HepG2 (cell line): Measurements from ENCODE around the gene NFKB1. TPM values are rescaled to one million over a fixed set of nuclear protein-coding genes. Genes with fewer than 3 reads are reported as not detected.
A peak's percentile ranks its signal among the peaks of the same experiment; 100 is the strongest.

Source experiments
- AGO1 ChIP-seq: fragments of 200-400 bp; formaldehyde crosslinking; IDR thresholded peaks from 2 replicates; pipeline ENCODE4 v1.6.1; 2017; ENCODE audit warnings: mild to moderate bottlenecking, low read depth, low read length, moderate library complexity; ENCODE audit not compliant: poor library complexity, severe bottlenecking
- ATAD3A ChIP-seq: sonication (generic); formaldehyde crosslinking; IDR thresholded peaks from 2 replicates; pipeline ENCODE4 v1.4.0; 2020; ENCODE audit warnings: missing genetic modification reagents
- CEBPB ChIP-seq: IDR thresholded peaks from 2 replicates; pipeline ENCODE4 v1.6.1; 2011; ENCODE audit warnings: low read depth, low read length, improper control_type of control experiment, borderline replicate concordance
- DPF2 ChIP-seq: sonication (generic); formaldehyde crosslinking; IDR thresholded peaks from 2 replicates; pipeline ENCODE4 v1.4.0; 2020; ENCODE audit warnings: mild to moderate bottlenecking, low read depth, missing genetic modification reagents, borderline replicate concordance
- ELF3 ChIP-seq: IDR thresholded peaks from 2 replicates; pipeline ENCODE4 v1.6.1; 2016; ENCODE audit warnings: missing genetic modification reagents, missing compliant biosample characterization
- FOXA3 ChIP-seq: IDR thresholded peaks from 2 replicates; pipeline ENCODE4 v1.6.1; 2016; ENCODE audit warnings: missing genetic modification reagents, missing compliant biosample characterization
- FOXK2 ChIP-seq: fragments of 450-650 bp; IDR thresholded peaks from 2 replicates; pipeline ENCODE4 v1.6.1; 2016
- GATAD1 ChIP-seq: IDR thresholded peaks from 2 replicates; pipeline ENCODE4 v1.6.1; 2016; ENCODE audit warnings: missing genetic modification reagents, missing compliant biosample characterization
- GATAD2A ChIP-seq: IDR thresholded peaks from 2 replicates; pipeline ENCODE4 v1.6.1; 2016
- ISL2 ChIP-seq: sonication (generic); formaldehyde crosslinking; IDR thresholded peaks from 2 replicates; pipeline ENCODE4 v1.5.0; 2020; ENCODE audit warnings: missing genetic modification reagents
- KDM5A ChIP-seq: fragments of 200-600 bp; sonication (generic); IDR thresholded peaks from 2 replicates; pipeline ENCODE4 v1.7.0; 2018; ENCODE audit warnings: antibody characterized with exemption, mild to moderate bottlenecking, low read length, borderline replicate concordance
- MAFF ChIP-seq: IDR thresholded peaks from 2 replicates; pipeline ENCODE4 v1.6.1; 2011; ENCODE audit warnings: low read depth, low read length, improper control_type of control experiment
- MIXL1 ChIP-seq: IDR thresholded peaks from 2 replicates; pipeline ENCODE4 v1.6.1; 2016
- RAD21 ChIP-seq: fragments of 450-650 bp; formaldehyde crosslinking; IDR thresholded peaks from 2 replicates; pipeline ENCODE4 v1.5.0; 2020; ENCODE audit warnings: mild to moderate bottlenecking
- REPIN1 ChIP-seq: sonication (generic); formaldehyde crosslinking; IDR thresholded peaks from 2 replicates; pipeline ENCODE4 v1.8.0; 2022; ENCODE audit warnings: missing genetic modification reagents, low read depth, mild to moderate bottlenecking, borderline replicate concordance
- STAG1 ChIP-seq: sonication (generic); formaldehyde crosslinking; IDR thresholded peaks from 2 replicates; pipeline ENCODE4 v1.4.0; 2020; ENCODE audit warnings: missing genetic modification reagents
- SUZ12 ChIP-seq: fragments of 150-350 bp; IDR thresholded peaks from 2 replicates; pipeline ENCODE4 v1.6.1; 2014; ENCODE audit warnings: low read depth, low read length
- SYNCRIP ChIP-seq: fragments of 200-400 bp; formaldehyde crosslinking; IDR thresholded peaks from 2 replicates; pipeline ENCODE4 v1.6.1; 2018; ENCODE audit warnings: mild to moderate bottlenecking, low read depth, low read length; ENCODE audit not compliant: insufficient read depth
- ZFP36 ChIP-seq: fragments of 150-350 bp; IDR thresholded peaks from 2 replicates; pipeline ENCODE4 v1.6.1; 2018; ENCODE audit warnings: borderline replicate concordance, low read length, low read depth; ENCODE audit not compliant: partially characterized antibody
- ZFP62 ChIP-seq: sonication (generic); formaldehyde crosslinking; IDR thresholded peaks from 2 replicates; pipeline ENCODE4 v1.4.0; 2020; ENCODE audit warnings: missing genetic modification reagents
- ZNF766 ChIP-seq: sonication (generic); formaldehyde crosslinking; IDR thresholded peaks from 2 replicates; pipeline ENCODE4 v1.5.0; 2020; ENCODE audit warnings: missing genetic modification reagents, borderline replicate concordance
- ZNF780A ChIP-seq: sonication (generic); formaldehyde crosslinking; IDR thresholded peaks from 2 replicates; pipeline ENCODE4 v1.8.0; 2022; ENCODE audit warnings: mild to moderate bottlenecking, missing genetic modification reagents, moderate library complexity
- polyA plus RNA-seq, 8 experiments: library from polyadenylated mRNA; depleted of rRNA in 3 of 8; stranded (reverse) in 7 of 8; unstranded in 1 of 8; fragments of >200 nt; fragmentation: Illumina TruSeq in 4 of 8; extraction: Trizol in 4 of 8; gene quantifications; 2 replicates each; pipeline versions ENCODE4 v1.2.1 to v1.2.3, GENCODE V29; 2011 to 2016; ENCODE audit warnings: low read depth in 4 of 8, missing spikeins in 1 of 8, mixed read lengths in 1 of 8; ENCODE audit not compliant: insufficient read depth in 1 of 8
- total RNA-seq, 5 experiments: library from RNA; depleted of rRNA; stranded (reverse); fragments of >200 nt; fragmentation: Illumina TruSeq; extraction: Trizol; gene quantifications; 2 replicates each; pipeline ENCODE4 v1.2.3, GENCODE V29; 2016; ENCODE audit warnings: low read depth in 1 of 5
- TF ChIP-seq, protein P1 (sequence below): sonication (generic); formaldehyde crosslinking; conservative IDR thresholded peaks from 2 replicates; pipeline ENCODE4 v1.8.0; 2022; ENCODE audit warnings: mild to moderate bottlenecking, moderate library complexity, missing genetic modification reagents
- TF ChIP-seq, protein P2 (sequence below): sonication (generic); formaldehyde crosslinking; IDR thresholded peaks from 2 replicates; pipeline ENCODE4 v1.8.1; 2023; ENCODE audit warnings: mild to moderate bottlenecking, moderate library complexity, missing genetic modification reagents
- TF ChIP-seq, protein P3 (sequence below): sonication (generic); formaldehyde crosslinking; IDR thresholded peaks from 2 replicates; pipeline ENCODE4 v1.5.0; 2020; ENCODE audit warnings: missing genetic modification reagents

Gene NFKB1
- total and polyA plus RNA-seq, 2 of the 13 experiments (the other 11 are each of a cell fraction or from before 2014, with no cell fraction given): 15.4 to 31.6 TPM

DNA sequence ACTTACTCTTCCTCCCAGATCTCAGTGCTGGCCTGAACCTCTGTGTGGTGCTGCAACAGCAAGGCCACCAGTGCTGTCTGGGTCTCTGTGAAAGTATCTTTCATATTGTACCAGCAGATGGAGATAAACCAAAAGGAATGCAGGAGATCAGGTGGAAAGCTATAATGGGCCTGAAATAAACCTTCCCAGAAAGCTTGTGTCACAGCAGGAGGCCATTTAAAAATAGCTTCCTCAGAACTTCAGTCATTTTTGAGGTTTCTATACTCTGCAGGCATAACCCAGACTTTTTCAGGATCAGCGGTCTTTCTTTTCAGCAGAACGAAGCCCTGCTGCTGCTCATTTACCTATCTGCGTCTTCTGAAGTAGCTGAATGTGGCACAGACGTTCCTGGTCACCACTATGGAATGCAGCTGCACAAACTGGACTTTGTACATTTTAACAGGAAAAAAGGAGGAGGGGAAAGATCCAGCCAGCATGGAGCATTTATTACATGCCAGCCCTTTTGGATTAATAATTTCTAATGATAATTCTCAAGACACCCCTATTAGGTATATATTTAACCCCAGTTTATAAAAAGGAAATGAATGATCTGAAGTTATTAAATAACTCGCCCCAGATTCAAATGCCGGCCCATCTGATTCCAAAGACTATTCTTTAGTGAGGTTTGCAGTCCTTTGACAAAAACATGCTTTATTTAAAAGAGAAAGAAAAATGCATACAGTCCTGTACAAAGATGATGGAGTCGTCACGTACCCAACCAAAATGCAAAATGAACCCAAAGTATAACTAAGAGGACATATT is 119.7 kb downstream of the NFKB1 start (continued):
- TF ChIP-seq, protein P1, sequence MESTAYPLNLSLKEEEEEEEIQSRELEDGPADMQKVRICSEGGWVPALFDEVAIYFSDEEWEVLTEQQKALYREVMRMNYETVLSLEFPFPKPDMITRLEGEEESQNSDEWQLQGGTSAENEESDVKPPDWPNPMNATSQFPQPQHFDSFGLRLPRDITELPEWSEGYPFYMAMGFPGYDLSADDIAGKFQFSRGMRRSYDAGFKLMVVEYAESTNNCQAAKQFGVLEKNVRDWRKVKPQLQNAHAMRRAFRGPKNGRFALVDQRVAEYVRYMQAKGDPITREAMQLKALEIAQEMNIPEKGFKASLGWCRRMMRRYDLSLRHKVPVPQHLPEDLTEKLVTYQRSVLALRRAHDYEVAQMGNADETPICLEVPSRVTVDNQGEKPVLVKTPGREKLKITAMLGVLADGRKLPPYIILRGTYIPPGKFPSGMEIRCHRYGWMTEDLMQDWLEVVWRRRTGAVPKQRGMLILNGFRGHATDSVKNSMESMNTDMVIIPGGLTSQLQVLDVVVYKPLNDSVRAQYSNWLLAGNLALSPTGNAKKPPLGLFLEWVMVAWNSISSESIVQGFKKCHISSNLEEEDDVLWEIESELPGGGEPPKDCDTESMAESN (CRISPR knock-in tag): 0 out of 2 replicates have a peak, but pooled peaks have one; percentile 35
- peak; percentile 50; the same call in 1 of the 2 replicates for TF ChIP-seq DPF2 (CRISPR knock-in tag)
- no peak for TF ChIP-seq CEBPB
- TF ChIP-seq AGO1: no peak
- TF ChIP-seq ELF3 (CRISPR knock-in tag): peak; percentile 54
- TF ChIP-seq ZNF766 (CRISPR knock-in tag): 0 out of 2 replicates have a peak, but pooled peaks have one; percentile 44
- TF ChIP-seq GATAD2A (CRISPR knock-in tag): peak; percentile 84
- TF ChIP-seq MIXL1 (CRISPR knock-in tag): peak; percentile 20; the same call in 1 of the 2 replicates
- TF ChIP-seq STAG1: peak; percentile 92
- TF ChIP-seq, protein P2, sequence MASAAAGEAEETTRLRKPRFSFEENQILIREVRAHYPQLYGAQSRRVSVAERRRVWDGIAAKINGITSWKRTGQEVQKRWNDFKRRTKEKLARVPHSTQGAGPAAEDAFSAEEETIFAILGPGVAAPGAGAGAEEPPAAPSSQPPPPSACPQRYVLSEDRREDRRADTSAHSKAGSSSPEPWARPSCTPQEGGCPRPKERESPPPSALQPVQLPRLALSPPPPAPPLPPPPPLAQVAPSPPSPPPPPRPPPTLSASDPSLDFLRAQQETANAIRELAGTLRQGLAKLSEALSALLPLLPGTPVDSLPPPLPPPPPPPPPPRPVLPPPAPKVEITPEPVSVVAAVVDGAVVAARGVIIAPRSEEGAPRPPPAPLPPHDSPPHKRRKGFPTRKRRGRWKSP (CRISPR knock-in tag): no peak
- TF ChIP-seq ZNF780A (CRISPR knock-in tag): no peak
- peak; percentile 53; the same call in 1 of the 2 replicates for TF ChIP-seq FOXA3
- TF ChIP-seq MAFF: no peak
- TF ChIP-seq GATAD1 (CRISPR knock-in tag): 0 out of 2 replicates have a peak, but pooled peaks have one; percentile 21
- TF ChIP-seq, protein P3, sequence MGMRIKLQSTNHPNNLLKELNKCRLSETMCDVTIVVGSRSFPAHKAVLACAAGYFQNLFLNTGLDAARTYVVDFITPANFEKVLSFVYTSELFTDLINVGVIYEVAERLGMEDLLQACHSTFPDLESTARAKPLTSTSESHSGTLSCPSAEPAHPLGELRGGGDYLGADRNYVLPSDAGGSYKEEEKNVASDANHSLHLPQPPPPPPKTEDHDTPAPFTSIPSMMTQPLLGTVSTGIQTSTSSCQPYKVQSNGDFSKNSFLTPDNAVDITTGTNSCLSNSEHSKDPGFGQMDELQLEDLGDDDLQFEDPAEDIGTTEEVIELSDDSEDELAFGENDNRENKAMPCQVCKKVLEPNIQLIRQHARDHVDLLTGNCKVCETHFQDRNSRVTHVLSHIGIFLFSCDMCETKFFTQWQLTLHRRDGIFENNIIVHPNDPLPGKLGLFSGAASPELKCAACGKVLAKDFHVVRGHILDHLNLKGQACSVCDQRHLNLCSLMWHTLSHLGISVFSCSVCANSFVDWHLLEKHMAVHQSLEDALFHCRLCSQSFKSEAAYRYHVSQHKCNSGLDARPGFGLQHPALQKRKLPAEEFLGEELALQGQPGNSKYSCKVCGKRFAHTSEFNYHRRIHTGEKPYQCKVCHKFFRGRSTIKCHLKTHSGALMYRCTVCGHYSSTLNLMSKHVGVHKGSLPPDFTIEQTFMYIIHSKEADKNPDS: no peak
- TF ChIP-seq RAD21 (CRISPR knock-in tag): peak; percentile 76
- no peak for TF ChIP-seq ATAD3A (CRISPR knock-in tag)
- no peak for TF ChIP-seq FOXK2
- no peak for TF ChIP-seq SUZ12
- no peak for TF ChIP-seq ZFP36
- peak; percentile 73 for TF ChIP-seq REPIN1
- TF ChIP-seq ZFP62 (CRISPR knock-in tag): no peak
- TF ChIP-seq KDM5A: no peak; the same call in 1 of the 2 replicates
- TF ChIP-seq ISL2 (CRISPR knock-in tag): no peak
- no peak for TF ChIP-seq SYNCRIP
